ENCODE results near the gene CRYL1.

CRYL1 gene

GRCh38 chr13:20494656-20495055 is 31.0 kb downstream of the CRYL1 start:
- DNase-seq (ENCODE audit: low read depth in 2 of 2): no peak

- DNase-seq (ENCODE audit: low read depth in 2 of 2): no peak
These were observed 33.0 kb downstream of the CRYL1 start for GRCh38 chr13:20492641-20493040.

- no peak for DNase-seq (ENCODE audit: low read depth in 2 of 2)
These were observed 33.7 kb downstream of the CRYL1 start for GRCh38 chr13:20491926-20492435.

- peak in 1 of 2 experiments; percentile 17 for DNase-seq (ENCODE audit: low read depth in 2 of 2)
These were observed 36.4 kb downstream of the CRYL1 start for GRCh38 chr13:20489185-20489820.

- DNase-seq (ENCODE audit: low read depth in 2 of 2): no peak
These were observed 37.7 kb downstream of the CRYL1 start for GRCh38 chr13:20487927-20488326.

GRCh38 chr13:20482787-20483186 is 42.9 kb downstream of the CRYL1 start:
- DNase-seq (ENCODE audit: low read depth in 2 of 2): no peak

GRCh38 chr13:20482275-20482761 is 43.3 kb downstream of the CRYL1 start:
- DNase-seq (ENCODE audit: low read depth in 2 of 2): no peak

GRCh38 chr13:20477394-20477793 is 48.3 kb downstream of the CRYL1 start:
- no peak for DNase-seq (ENCODE audit: low read depth in 2 of 2)

GRCh38 chr13:20475927-20476691 is 49.5 kb downstream of the CRYL1 start:
- DNase-seq (ENCODE audit: low read depth in 2 of 2): no peak

GRCh38 chr13:20474515-20474914 is 51.1 kb downstream of the CRYL1 start:
- DNase-seq (ENCODE audit: low read depth in 2 of 2): no peak

GRCh38 chr13:20473888-20474287 is 51.8 kb downstream of the CRYL1 start:
- no peak for DNase-seq (ENCODE audit: low read depth in 2 of 2)

- no peak for DNase-seq (ENCODE audit: low read depth in 2 of 2)
These were observed 52.5 kb downstream of the CRYL1 start for GRCh38 chr13:20473139-20473538.

GRCh38 chr13:20472531-20472930 is 53.1 kb downstream of the CRYL1 start:
- DNase-seq (ENCODE audit: low read depth in 2 of 2): no peak

GRCh38 chr13:20470136-20470535 is 55.5 kb downstream of the CRYL1 start:
- DNase-seq (ENCODE audit: low read depth in 2 of 2): no peak

GRCh38 chr13:20466371-20466770 is 59.3 kb downstream of the CRYL1 start:
- DNase-seq (ENCODE audit: low read depth in 2 of 2): no peak

- DNase-seq (ENCODE audit: low read depth in 2 of 2): no peak
These were observed 60.3 kb downstream of the CRYL1 start for GRCh38 chr13:20465218-20465879.

GRCh38 chr13:20462921-20463320 is 62.7 kb downstream of the CRYL1 start:
- no peak for DNase-seq (ENCODE audit: low read depth in 2 of 2)

GRCh38 chr13:20462533-20462915 is 63.1 kb downstream of the CRYL1 start:
- DNase-seq (ENCODE audit: low read depth in 2 of 2): no peak

GRCh38 chr13:20461860-20462532 is 63.7 kb downstream of the CRYL1 start:
- DNase-seq (ENCODE audit: low read depth in 2 of 2): peak in 1 of 2 experiments; percentile 3

- peak in 1 of 2 experiments; percentile 4 for DNase-seq (ENCODE audit: low read depth in 2 of 2)
These were observed 64.2 kb downstream of the CRYL1 start for GRCh38 chr13:20461481-20461859.

GRCh38 chr13:20460761-20461160 is 64.9 kb downstream of the CRYL1 start:
- peak in 1 of 2 experiments; percentile 4 for DNase-seq (ENCODE audit: low read depth in 2 of 2)

GRCh38 chr13:20457670-20458069 is 68.0 kb downstream of the CRYL1 start:
- DNase-seq (ENCODE audit: low read depth in 2 of 2): no peak

All from fibroblast of skin of left biceps (primary cell).